D721Med (cell line): ENCODE measurements around the gene FLT1.

Experiments
- DNase-seq: peaks from one replicate; pipeline ENCODE4 v3.0.0; 2011; ENCODE audit warnings: low spot score; ENCODE audit not compliant: insufficient read length
- FAIRE-seq: peaks from 2 replicates; lab custom pipeline; 2011; peaks lifted over from hg19 to GRCh38; lab: Jason Lieb, UNC
- TF ChIP-seq, protein P1 (sequence below): IDR thresholded peaks from 2 replicates; pipeline ENCODE4 v1.5.1; 2012; ENCODE audit warnings: mild to moderate bottlenecking, control low read depth; ENCODE audit not compliant: insufficient read depth; ENCODE audit errors: missing control alignments

FLT1 gene

DNA sequence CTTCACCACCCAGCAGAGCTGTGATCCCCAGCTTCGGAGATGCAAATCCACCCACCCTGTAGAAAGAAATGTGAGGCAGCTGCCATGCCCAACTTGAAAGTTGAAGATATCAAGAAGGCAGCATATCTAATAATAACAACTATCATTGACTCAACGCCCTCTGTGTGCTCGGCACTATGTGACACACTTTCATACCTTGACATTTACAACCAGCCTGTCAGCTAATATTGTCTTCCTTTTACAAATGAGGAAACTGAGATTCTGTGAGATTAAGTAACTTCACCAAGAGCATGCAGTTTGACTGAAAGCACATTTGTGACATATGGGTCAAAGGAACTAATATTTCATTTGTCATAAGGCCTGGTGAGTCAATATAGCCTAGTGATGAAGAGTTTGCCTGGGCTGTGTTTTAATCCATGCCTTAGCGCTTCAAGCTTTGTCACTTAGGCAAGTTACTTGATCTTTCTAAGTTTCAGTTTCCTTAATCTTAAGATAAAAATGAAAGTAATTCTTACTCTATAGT is 137.0 kb downstream of the FLT1 start:
- TF ChIP-seq, protein P1, sequence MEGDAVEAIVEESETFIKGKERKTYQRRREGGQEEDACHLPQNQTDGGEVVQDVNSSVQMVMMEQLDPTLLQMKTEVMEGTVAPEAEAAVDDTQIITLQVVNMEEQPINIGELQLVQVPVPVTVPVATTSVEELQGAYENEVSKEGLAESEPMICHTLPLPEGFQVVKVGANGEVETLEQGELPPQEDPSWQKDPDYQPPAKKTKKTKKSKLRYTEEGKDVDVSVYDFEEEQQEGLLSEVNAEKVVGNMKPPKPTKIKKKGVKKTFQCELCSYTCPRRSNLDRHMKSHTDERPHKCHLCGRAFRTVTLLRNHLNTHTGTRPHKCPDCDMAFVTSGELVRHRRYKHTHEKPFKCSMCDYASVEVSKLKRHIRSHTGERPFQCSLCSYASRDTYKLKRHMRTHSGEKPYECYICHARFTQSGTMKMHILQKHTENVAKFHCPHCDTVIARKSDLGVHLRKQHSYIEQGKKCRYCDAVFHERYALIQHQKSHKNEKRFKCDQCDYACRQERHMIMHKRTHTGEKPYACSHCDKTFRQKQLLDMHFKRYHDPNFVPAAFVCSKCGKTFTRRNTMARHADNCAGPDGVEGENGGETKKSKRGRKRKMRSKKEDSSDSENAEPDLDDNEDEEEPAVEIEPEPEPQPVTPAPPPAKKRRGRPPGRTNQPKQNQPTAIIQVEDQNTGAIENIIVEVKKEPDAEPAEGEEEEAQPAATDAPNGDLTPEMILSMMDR: no peak
- FAIRE-seq (no peak), DNase-seq (no peak)

DNA sequence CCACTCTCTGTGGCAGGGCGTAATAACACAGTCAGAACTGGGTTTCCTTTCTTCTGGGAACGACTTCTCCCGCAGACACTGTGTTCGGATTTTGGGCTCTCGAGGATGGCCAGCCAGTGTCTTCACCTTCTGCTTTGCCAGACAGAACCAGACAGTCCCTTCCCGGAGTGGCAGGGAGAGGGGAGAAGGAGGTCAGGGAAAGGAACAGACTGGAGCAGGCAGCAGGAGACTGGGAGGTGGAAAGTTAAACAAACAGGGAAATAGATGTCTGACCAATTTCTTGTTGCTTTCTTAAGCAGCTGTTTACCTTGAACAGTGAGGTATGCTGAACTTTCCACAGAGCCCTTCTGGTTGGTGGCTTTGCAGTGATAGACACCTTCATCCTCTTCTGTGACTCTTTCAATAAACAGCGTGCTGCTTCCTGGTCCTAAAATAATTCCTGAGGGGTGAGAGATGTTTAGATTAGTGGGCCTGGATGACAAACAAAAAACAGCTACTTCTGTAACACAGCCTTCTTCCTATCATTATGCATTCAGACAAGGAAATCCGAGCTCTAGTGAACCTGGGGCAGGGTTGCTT is 137.6 kb downstream of the FLT1 start:
- TF ChIP-seq, protein P1: no peak
- FAIRE-seq (no peak), DNase-seq (no peak)

DNA sequence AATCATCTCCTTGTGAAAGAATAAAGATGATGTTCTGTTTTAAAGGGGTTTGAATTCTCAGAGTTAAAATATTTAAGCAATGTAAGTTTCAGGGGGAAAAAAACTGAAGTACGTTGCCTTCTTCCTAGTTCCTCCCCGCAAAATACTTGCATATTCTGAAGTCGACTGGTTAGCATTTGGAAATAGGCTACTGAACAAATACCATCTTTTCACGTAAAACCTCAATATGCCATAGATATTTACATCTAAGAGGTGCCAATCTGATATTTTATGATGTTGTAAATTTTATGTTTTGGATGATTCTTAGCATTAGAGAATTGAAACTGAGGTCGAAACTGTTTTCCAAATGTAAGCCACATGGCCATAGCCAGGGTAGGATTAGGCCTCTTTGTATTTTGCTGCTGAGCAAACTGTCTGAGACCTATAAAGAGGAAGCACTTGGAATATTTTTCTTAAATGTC is 138.3 kb downstream of the FLT1 start:
- TF ChIP-seq, protein P1: no peak
- no peak for FAIRE-seq
- no peak for DNase-seq

DNA sequence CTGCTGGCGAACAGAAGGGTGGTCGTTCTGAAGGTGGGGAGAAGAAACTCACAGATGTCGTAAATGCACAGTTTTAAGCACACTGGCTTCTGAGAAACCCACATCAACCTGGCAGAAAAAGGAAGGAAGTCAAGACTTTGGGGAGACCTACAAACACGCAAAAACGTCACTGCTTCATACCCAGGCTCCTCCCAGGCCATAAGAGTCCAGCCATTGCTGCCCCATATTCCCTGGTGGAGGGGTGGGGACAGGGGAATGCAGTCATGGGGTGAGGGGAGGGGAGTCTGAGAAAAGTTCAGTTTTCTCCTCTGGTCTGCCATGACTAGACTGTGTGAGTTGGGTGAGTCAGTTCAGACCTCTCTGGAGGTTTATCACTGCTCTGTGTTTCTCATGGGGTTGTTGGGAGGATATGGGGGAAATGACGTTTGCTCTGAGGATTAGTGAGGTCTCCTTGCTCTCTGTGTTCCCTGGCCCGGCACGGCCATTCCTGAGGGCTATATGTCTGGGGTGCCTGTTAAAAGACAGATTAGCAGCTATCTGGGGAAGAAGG is 139.0 kb downstream of the FLT1 start:
- FAIRE-seq (no peak), DNase-seq (no peak)
- TF ChIP-seq, protein P1: no peak

DNA sequence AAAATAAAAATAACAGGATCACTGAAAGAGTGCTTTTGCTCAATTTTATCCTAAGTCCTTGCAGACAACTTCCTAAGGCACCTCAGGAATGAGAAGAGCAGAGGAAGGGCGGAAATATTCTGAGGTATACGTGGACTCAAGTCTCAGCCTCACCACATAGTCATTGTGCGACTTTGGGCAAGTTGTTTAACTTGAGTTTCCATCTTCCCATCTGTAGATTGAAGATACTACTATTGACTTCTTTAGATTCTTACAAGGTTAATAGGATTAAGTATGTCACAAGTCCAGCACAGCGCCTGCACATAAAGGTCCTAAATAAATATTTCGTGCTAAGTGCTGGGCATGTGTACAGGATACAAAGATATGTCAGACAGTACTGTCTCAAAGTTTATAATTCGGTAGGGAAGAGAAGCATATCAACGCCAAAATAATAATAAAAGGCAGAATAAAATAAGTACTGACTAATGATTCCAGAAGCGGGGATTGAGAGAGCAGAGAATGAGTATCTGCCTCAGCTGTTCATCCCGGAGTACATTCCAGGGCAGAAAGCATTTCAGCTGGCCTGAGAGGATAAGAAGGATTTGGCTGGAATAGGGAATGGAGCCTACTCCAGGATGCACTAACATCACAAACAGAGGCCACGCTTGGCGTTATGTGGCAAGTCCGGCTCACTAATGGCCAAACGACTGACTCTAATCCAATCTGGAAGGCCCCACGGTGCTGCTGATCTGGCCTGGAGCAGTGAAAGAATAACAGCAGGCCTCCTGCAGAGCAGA is 139.7 kb downstream of the FLT1 start:
- TF ChIP-seq, protein P1: no peak
- DNase-seq (no peak), FAIRE-seq (no peak)

DNA sequence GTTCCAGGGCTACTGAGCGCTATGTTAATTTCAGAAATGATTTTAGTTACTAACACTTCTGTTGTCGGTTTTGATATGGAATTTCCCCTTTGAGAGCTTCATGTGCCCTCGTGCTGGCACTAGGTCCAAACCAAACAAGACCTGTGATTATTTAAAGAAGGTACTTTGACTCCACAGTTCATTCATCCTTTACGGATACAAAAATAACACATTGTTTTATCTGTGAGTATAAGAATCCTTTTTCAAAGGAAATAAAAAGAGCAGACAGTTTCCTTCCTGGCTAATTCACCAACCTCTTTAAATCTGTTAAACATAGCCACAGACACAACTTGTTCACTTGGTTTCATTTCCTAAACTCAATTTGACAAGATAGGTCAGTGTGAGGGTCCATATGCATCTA is 141.2 kb downstream of the FLT1 start:
- FAIRE-seq: no peak
- DNase-seq: no peak
- TF ChIP-seq, protein P1: no peak
